ENCODE results near the gene SREBF2.

The SREBF2 gene

DNA sequence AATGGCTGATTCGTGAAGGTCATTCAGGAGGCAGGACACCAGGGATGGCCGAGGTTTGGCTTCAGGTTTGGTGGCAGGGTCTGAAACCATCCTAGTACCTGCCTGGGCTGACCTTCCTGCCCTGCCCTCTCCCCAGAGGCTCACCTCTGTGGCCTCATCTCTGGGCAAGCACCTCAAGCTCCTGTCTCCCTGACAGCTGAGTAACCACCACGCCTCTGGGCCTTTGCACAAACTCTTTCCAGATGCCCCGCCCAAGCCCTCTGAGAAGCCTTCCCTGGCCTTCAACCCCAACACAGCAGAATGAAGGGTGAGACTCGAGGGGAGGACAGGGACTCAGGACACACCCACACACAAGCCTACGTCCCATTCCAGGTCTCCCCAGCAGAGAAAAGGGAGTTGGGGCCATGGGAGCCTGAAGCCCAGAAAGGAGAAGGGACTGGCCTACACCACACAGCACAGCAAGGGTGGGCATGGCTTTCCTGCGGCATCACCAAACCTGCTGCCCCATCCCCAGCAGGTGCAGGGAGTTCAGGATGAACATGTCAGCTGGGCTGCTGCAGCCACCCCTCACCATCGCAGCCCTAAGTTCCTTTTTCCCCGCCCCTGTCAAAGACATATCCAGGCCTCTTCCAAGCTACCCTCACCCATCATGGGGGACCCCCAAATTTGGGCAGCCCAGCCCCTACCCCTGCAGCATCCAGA lies 79.6 kb downstream of the SREBF2 start:
- Histone ChIP-seq H4K20me1 (ENCODE audit: insufficient read depth, low read length) (peaks cover 5% of the 10 kb centered on the region; the same call in 1 of the 2 replicates), H3K27ac (ENCODE audit: low read length) (no peak overlapping the region), H3K36me3 (replicated peaks; ENCODE audit: low read depth, low read length) (peaks cover 4% of the 10 kb centered on the region), H3K4me1 (ENCODE audit: low read length) (peaks cover 8% of the 10 kb centered on the region), H3K9ac (ENCODE audit: low read length) (no peak overlapping the region), H3K4me2 (ENCODE audit: low read length) (no peak overlapping the region), H3K79me2 (ENCODE audit: low read length) (no peaks in the 10 kb centered on the region), H3K4me3 (ENCODE audit: low read length) (no peak overlapping the region), H3K27me3 (ENCODE audit: low read depth, low read length) (peaks cover 13% of the 10 kb centered on the region; the same call in 1 of the 2 replicates), H3K9me3 (ENCODE audit: insufficient read depth, low read length) (no peaks in the 10 kb centered on the region), H2AFZ (ENCODE audit: low read depth, low read length) (no peak overlapping the region)
- TF ChIP-seq, protein P1, sequence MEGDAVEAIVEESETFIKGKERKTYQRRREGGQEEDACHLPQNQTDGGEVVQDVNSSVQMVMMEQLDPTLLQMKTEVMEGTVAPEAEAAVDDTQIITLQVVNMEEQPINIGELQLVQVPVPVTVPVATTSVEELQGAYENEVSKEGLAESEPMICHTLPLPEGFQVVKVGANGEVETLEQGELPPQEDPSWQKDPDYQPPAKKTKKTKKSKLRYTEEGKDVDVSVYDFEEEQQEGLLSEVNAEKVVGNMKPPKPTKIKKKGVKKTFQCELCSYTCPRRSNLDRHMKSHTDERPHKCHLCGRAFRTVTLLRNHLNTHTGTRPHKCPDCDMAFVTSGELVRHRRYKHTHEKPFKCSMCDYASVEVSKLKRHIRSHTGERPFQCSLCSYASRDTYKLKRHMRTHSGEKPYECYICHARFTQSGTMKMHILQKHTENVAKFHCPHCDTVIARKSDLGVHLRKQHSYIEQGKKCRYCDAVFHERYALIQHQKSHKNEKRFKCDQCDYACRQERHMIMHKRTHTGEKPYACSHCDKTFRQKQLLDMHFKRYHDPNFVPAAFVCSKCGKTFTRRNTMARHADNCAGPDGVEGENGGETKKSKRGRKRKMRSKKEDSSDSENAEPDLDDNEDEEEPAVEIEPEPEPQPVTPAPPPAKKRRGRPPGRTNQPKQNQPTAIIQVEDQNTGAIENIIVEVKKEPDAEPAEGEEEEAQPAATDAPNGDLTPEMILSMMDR (IDR thresholded peaks at IDR 0.05; ENCODE audit: low read depth, low read length), result no peak
- TF ChIP-seq EZH2phosphoT487 (IDR thresholded peaks at IDR 0.05; ENCODE audit: low read depth), result no peak

DNA sequence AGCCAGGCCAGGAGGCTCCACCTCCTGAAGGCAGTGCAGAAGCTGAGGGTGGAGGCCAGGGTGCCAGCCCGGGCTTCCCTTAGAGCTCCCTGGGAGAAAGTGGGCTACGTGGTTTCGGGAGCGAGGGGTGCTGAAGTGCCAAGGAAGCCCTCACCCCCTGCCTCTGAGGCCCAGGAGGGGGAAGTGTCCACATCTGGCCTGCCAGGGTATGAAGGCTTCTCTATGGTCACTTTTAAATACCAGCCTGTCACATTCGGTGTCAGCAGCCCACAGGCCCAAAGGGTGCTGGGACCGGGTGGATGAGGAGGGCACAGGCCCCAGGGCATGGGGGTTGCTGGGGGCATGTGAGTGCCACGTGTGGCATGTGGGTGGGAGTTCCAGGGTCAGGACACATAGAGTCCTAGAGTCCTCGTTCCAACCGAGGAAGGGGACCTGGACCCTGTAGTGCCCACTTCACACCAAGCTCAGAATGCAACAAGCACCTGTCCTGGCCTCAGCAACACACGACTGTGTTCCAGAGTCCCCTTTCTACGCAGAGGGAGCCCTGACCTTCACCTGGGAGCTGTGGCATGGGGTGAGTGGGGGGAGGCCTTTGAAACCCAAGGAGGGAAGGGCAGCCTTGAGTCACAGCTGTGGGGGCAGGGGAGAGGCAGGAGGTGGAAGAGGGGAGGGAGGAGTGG lies 80.3 kb downstream of the SREBF2 start:
- Histone ChIP-seq H3K27me3 (ENCODE audit: low read depth, low read length) (peaks cover 15% of the 10 kb centered on the region; the same call in 1 of the 2 replicates), H4K20me1 (ENCODE audit: insufficient read depth, low read length) (no peaks in the 10 kb centered on the region), H2AFZ (ENCODE audit: low read depth, low read length) (no peak overlapping the region), H3K36me3 (replicated peaks; ENCODE audit: low read depth, low read length) (no peaks in the 10 kb centered on the region), H3K4me3 (ENCODE audit: low read length) (no peak overlapping the region), H3K79me2 (ENCODE audit: low read length) (no peaks in the 10 kb centered on the region), H3K9me3 (ENCODE audit: insufficient read depth, low read length) (no peaks in the 10 kb centered on the region), H3K4me2 (ENCODE audit: low read length) (no peak overlapping the region), H3K27ac (ENCODE audit: low read length) (no peak overlapping the region), H3K4me1 (ENCODE audit: low read length) (peaks cover 15% of the 10 kb centered on the region), H3K9ac (ENCODE audit: low read length) (no peak overlapping the region)
- TF ChIP-seq, protein P1 (IDR thresholded peaks at IDR 0.05; ENCODE audit: low read depth, low read length), result no peak
- no peak for TF ChIP-seq EZH2phosphoT487 (IDR thresholded peaks at IDR 0.05; ENCODE audit: low read depth)

DNA sequence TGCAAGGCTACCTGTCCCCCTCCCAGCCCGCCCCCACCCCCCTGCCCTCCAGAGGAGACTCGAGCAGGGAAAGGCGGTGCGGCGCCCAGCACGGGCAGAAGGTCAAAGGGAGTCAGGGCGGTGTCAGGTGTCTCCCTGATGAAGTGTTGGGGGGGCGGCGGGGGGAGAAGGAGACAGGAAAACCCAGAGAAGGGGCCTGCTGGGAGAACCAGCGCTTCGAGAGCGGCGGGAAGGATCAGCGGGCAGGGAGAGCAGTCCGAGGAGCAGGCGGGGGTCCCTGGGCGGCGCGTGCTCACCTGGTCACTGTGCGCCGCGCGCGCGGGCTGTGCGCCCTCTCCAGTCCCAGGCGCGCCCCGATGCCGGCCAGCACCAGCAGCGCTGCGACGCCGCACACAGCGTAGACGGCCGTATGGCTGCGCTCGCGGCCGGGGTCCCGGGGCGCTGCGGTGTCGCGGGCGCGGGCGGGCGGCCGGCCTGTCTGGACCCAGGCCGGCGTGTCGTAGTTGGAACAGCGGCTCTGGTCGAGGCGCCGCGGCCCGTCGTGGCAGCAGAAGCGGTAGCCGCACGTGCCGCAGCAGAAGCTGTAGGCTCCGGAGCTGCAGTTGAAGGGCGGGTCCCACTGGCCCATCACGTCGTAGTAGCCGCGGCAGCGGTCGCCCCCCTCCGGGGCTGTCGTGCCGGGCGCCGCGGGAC lies 81.1 kb downstream of the SREBF2 start:
- H4K20me1 ChIP-seq (ENCODE audit: insufficient read depth, low read length), result no peaks in the 10 kb centered on the region
- H3K79me2 ChIP-seq (ENCODE audit: low read length), result no peaks in the 10 kb centered on the region
- no peak overlapping the region for H2AFZ ChIP-seq (ENCODE audit: low read depth, low read length)
- H3K36me3 ChIP-seq (replicated peaks; ENCODE audit: low read depth, low read length), result no peaks in the 10 kb centered on the region
- no peak overlapping the region for H3K4me3 ChIP-seq (ENCODE audit: low read length)
- TF ChIP-seq EZH2phosphoT487 (IDR thresholded peaks at IDR 0.05; ENCODE audit: low read depth), result no peak
- TF ChIP-seq, protein P1 (IDR thresholded peaks at IDR 0.05; ENCODE audit: low read depth, low read length), result no peak
- no peak overlapping the region for H3K27ac ChIP-seq (ENCODE audit: low read length)
- H3K27me3 ChIP-seq (ENCODE audit: low read depth, low read length), result peaks cover 15% of the 10 kb centered on the region; the same call in 1 of the 2 replicates
- H3K4me1 ChIP-seq (ENCODE audit: low read length), result peaks cover 23% of the 10 kb centered on the region
- H3K9me3 ChIP-seq (ENCODE audit: insufficient read depth, low read length), result no peaks in the 10 kb centered on the region
- no peak overlapping the region for H3K9ac ChIP-seq (ENCODE audit: low read length)
- no peak overlapping the region for H3K4me2 ChIP-seq (ENCODE audit: low read length)

DNA sequence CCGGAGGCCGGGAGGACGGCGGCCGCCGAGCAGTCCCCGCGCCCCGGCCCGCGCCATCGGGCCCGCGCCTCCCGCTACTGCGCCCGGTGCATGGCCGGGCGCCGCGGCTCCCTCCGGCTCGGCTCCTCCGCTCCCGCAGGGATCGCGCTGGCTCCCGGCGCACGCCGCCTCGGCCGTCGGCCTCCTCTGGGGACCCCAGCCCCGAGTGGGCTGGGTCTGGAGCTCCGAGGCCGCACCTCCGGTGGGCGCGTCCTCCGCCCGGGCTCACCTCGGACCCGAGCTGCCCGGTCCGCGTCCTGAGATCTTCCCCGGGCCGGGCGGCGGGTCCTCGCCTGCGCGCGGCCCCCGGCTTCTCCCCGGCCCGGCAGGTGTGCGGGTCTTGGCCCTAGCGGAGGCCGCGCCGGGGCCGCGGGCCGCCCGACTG lies 81.7 kb downstream of the SREBF2 start:
- H3K9me3 ChIP-seq (ENCODE audit: insufficient read depth, low read length), result no peaks in the 10 kb centered on the region
- H3K27me3 ChIP-seq (ENCODE audit: low read depth, low read length), result peaks cover 15% of the 10 kb centered on the region; the same call in 1 of the 2 replicates
- no peaks in the 10 kb centered on the region for H4K20me1 ChIP-seq (ENCODE audit: insufficient read depth, low read length)
- H3K27ac ChIP-seq (ENCODE audit: low read length), result no peak overlapping the region
- no peak overlapping the region for H3K4me3 ChIP-seq (ENCODE audit: low read length)
- peaks cover 30% of the 10 kb centered on the region for H3K4me1 ChIP-seq (ENCODE audit: low read length)
- TF ChIP-seq, protein P1 (IDR thresholded peaks at IDR 0.05; ENCODE audit: low read depth, low read length), result no peak
- no peak for TF ChIP-seq EZH2phosphoT487 (IDR thresholded peaks at IDR 0.05; ENCODE audit: low read depth)
- H2AFZ ChIP-seq (ENCODE audit: low read depth, low read length), result no peak overlapping the region
- no peaks in the 10 kb centered on the region for H3K36me3 ChIP-seq (replicated peaks; ENCODE audit: low read depth, low read length)
- no peak overlapping the region for H3K4me2 ChIP-seq (ENCODE audit: low read length)
- no peak overlapping the region for H3K9ac ChIP-seq (ENCODE audit: low read length)
- H3K79me2 ChIP-seq (ENCODE audit: low read length), result no peaks in the 10 kb centered on the region
